ENCODE data around the gene RBBP8NL. TPM values are rescaled to one million over a fixed set of nuclear protein-coding genes. Genes with fewer than 3 reads are reported as not detected.

RBBP8NL gene
- polyA plus RNA-seq, 6 donors from 2014 or later: not detected

DNA sequence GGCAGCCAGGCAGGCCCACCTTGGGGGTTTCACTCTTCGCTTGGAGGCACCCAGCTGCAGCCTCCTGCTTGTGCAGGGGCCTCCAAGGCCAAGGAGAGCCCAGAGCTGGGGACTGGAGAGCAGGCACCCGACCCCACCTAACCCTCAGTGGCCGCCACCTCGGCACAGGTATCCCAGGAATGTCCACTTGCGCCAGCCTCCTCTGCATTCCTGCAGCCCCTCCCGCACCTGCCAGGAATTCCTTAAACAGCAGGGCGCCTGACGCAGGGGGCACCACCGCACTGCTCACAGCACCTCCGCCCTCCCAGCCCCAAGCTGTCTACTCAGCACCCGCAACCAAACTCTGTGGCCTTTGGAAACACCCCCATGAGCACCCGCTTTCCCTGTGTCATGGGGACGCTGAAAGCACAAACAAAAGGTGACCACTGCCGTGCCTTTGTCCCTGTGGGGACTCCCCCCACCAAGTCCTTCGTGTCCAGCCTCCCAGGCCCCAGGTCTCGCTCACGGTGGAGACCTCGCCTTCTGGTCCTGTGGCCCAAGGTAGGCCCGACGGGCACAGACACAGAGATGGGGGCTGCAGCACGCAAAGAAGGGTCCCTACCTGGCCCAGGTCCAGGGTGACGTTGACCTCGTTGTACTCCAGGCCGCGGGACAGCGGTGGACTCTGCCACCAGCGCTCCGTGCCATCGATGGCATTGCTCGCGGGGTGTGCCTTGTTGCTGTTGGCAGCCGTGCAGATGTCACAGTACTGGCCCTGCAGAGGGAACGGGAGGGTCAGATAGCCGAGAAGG, 65.3 kb downstream of the RBBP8NL start:
- no peaks in the 10 kb centered on the region for H3K36me3 Mint-ChIP-seq
- H3K9me3 Mint-ChIP-seq: no peaks in the 10 kb centered on the region
- H3K4me3 Mint-ChIP-seq: no peak overlapping the region
- ATAC-seq (ENCODE audit: low read depth in 2 of 2) (no peak), DNase-seq (no peak)
- H3K27me3 Mint-ChIP-seq: no peaks in the 10 kb centered on the region
- no peak overlapping the region for H3K27ac Mint-ChIP-seq
- peaks cover 11 to 38% (median 21%) of the 10 kb centered on the region in 3 donors for H3K4me1 Mint-ChIP-seq

GRCh38 chr20:62360854-62361798, 66.2 kb downstream of the RBBP8NL start:
- ATAC-seq (ENCODE audit: low read depth in 2 of 2) (no peak), DNase-seq (no peak)
- H3K36me3 Mint-ChIP-seq: no peaks in the 10 kb centered on the region
- H3K27ac Mint-ChIP-seq: no peak overlapping the region
- no peak overlapping the region for H3K4me3 Mint-ChIP-seq
- H3K27me3 Mint-ChIP-seq: no peaks in the 10 kb centered on the region
- peaks cover 10 to 42% (median 21%) of the 10 kb centered on the region in 3 donors for H3K4me1 Mint-ChIP-seq
- H3K9me3 Mint-ChIP-seq: no peaks in the 10 kb centered on the region

Other genes with a start within 250 kb of the RBBP8NL start
- gene MTG2, start 244.5 kb downstream of the RBBP8NL start, polyA plus RNA-seq (ENCODE audit: low read depth in 6 of 6): 10 to 100 TPM; 12.7 to 19.1 (median 16.3) TPM
- not detected for gene HRH3, start 207.3 kb downstream of the RBBP8NL start, polyA plus RNA-seq (ENCODE audit: low read depth in 6 of 6)
- gene OSBPL2, start 189.0 kb downstream of the RBBP8NL start, polyA plus RNA-seq (ENCODE audit: low read depth in 6 of 6): 10 to 100 TPM; 15.8 to 29.5 (median 17.7) TPM
- 100 to 1,000 TPM in 2 of 6 donors, 10 to 100 TPM in 4; 75.6 to 111 (median 89.0) TPM for gene ADRM1, start 124.5 kb downstream of the RBBP8NL start, polyA plus RNA-seq (ENCODE audit: low read depth in 6 of 6)
- 10 to 100 TPM in 1 of 6 donors, 1 to 10 TPM in 4, under 1 TPM in 1; 0.50 to 11.9 (median 6.1) TPM for gene LAMA5, start 60.2 kb downstream of the RBBP8NL start, polyA plus RNA-seq (ENCODE audit: low read depth in 6 of 6)
- 1,000 to 10,000 TPM; 1,712 to 3,127 (median 2,557) TPM for gene RPS21, start 40.4 kb downstream of the RBBP8NL start, polyA plus RNA-seq (ENCODE audit: low read depth in 6 of 6)
- gene CABLES2, start 20.3 kb downstream of the RBBP8NL start, polyA plus RNA-seq (ENCODE audit: low read depth in 6 of 6): 1 to 10 TPM in 4 of 6 donors, under 1 TPM in 1, not detected in 1; 1.00 to 3.3 (median 1.2) TPM
- not detected for gene GATA5, start 48.5 kb upstream of the RBBP8NL start, polyA plus RNA-seq (ENCODE audit: low read depth in 6 of 6)
- 1 to 10 TPM in 3 of 6 donors, under 1 TPM in 3; 0.29 to 4.6 (median 0.91) TPM for gene SLCO4A1, start 215.0 kb upstream of the RBBP8NL start, polyA plus RNA-seq (ENCODE audit: low read depth in 6 of 6)

Data from naive B cell (primary cell).